ENCODE data around the gene TPM1. TPM values are rescaled to one million over a fixed set of nuclear protein-coding genes. Genes with fewer than 3 reads are reported as not detected.

TPM1 gene
- total RNA-seq, 1 experiment from 2014 or later, result 748 TPM

DNA sequence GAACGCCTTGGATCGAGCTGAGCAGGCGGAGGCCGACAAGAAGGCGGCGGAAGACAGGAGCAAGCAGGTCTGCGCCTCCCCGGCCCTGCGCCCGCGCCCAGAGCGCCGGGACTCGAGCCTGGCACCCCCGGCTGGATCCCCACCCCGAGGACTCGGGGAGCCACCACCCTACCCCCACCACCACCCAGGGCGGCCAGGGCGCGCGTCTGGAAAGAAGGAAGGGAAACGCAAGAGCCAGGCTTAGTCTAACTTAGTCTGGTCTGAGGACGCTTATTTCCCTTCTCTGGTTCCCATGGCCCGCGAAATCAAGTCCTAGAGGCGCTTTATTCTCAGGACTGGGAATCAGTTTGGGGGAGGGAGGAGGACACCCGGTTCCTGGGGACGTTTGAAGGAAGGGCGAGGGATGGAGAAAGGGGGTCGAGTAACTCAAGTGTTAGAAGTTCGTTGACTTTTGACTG is 359 bp downstream of the TPM1 start:
- Histone ChIP-seq H3K4me2 (ENCODE audit: insufficient read depth, insufficient read length, low read length) (peak overlapping the region; percentile 62), H4K8ac (replicated peaks; ENCODE audit: insufficient read length, low read depth, low read length) (no peak overlapping the region), H3K4ac (ENCODE audit: low read depth, low read length) (peak overlapping the region; percentile 24; the same call in 1 of the 2 replicates), H3K9me3 (ENCODE audit: control insufficient read depth, low read depth, low read length) (no peaks in the 10 kb centered on the region), H2AFZ (ENCODE audit: low read length) (no peak overlapping the region), H2AK5ac (ENCODE audit: insufficient read length, low read length) (no peak overlapping the region), H3K27ac (ENCODE audit: insufficient read length, low read depth, low read length) (no peak overlapping the region), H3K79me1 (ENCODE audit: insufficient read depth, low read depth, low read length, poor library complexity, severe bottlenecking) (no peaks in the 10 kb centered on the region), H3K23ac (ENCODE audit: insufficient read length, low read depth, low read length) (peak overlapping the region; percentile 14), H2BK20ac (ENCODE audit: low read depth, low read length, poor library complexity, severe bottlenecking) (no peak overlapping the region), H3K27me3 (ENCODE audit: insufficient read depth, low read length) (no peaks in the 10 kb centered on the region; the same call in 1 of the 2 replicates), H2BK120ac (ENCODE audit: low read depth, low read length, poor library complexity, severe bottlenecking) (peak overlapping the region; percentile 14), H2BK5ac (ENCODE audit: insufficient read length, low read length) (no peak overlapping the region), H4K20me1 (ENCODE audit: control insufficient read depth, insufficient read depth, insufficient read length) (no peaks in the 10 kb centered on the region), H4K91ac (ENCODE audit: insufficient read length, low read depth, low read length) (no peak overlapping the region), H3K56ac (ENCODE audit: insufficient read length, low read depth, low read length) (no peak overlapping the region), H3K4me1 (ENCODE audit: insufficient read depth, low read length) (peaks cover 15% of the 10 kb centered on the region), H3T11ph (ENCODE audit: low read length) (no peak overlapping the region), H4K5ac (ENCODE audit: insufficient read length, low read depth, low read length) (no peak overlapping the region), H3K14ac (ENCODE audit: insufficient read depth, low read length) (peak overlapping the region; percentile 98), H2BK15ac (ENCODE audit: low read depth, low read length) (no peak overlapping the region), H2BK12ac (ENCODE audit: insufficient read length, low read depth, low read length) (no peak overlapping the region), H3K9ac (ENCODE audit: extremely low read depth, insufficient read length, low read length) (peak overlapping the region; percentile 96), H3K79me2 (ENCODE audit: insufficient read depth, low read length) (peaks cover 9% of the 10 kb centered on the region; the same call in 1 of the 2 replicates), H3K18ac (ENCODE audit: insufficient read length, low read depth, low read length) (peak overlapping the region; percentile 91), H3K23me2 (ENCODE audit: insufficient read length, low read depth, low read length, poor library complexity, severe bottlenecking) (peaks cover 28% of the 10 kb centered on the region)
- H3K27me3 Mint-ChIP-seq (ENCODE audit: low read depth), result peaks cover 7% of the 10 kb centered on the region
- peaks cover 24 to 51% (median 46%) of the 10 kb centered on the region in 3 experiments for H3K36me3 Mint-ChIP-seq (ENCODE audit: insufficient read depth in 1 of 3, low read depth in 3 of 3)
- H3K27ac Mint-ChIP-seq, result peak overlapping the region; percentile 78 to 96 (median 86)
- DNase-seq, result no peak
- peaks cover 0 to 7% of the 10 kb centered on the region in 2 experiments; a peak in 2 of 5 replicates for H3K9me3 Mint-ChIP-seq
- H3K4me1 Mint-ChIP-seq, result peaks cover 59 to 61% of the 10 kb centered on the region in 2 experiments
- peak overlapping the region; percentile 97 to 99 for H3K4me3 Mint-ChIP-seq
- TF ChIP-seq, protein P1, sequence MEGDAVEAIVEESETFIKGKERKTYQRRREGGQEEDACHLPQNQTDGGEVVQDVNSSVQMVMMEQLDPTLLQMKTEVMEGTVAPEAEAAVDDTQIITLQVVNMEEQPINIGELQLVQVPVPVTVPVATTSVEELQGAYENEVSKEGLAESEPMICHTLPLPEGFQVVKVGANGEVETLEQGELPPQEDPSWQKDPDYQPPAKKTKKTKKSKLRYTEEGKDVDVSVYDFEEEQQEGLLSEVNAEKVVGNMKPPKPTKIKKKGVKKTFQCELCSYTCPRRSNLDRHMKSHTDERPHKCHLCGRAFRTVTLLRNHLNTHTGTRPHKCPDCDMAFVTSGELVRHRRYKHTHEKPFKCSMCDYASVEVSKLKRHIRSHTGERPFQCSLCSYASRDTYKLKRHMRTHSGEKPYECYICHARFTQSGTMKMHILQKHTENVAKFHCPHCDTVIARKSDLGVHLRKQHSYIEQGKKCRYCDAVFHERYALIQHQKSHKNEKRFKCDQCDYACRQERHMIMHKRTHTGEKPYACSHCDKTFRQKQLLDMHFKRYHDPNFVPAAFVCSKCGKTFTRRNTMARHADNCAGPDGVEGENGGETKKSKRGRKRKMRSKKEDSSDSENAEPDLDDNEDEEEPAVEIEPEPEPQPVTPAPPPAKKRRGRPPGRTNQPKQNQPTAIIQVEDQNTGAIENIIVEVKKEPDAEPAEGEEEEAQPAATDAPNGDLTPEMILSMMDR (conservative IDR thresholded peaks at IDR 0.05), result no peak
- WGBS (ENCODE audit: extremely low coverage, insufficient read length, low lambda C conversion rate), result no CpG with 5 or more reads among the region's 31 CpGs

Data from H9 (cell line).